Measurements from ENCODE around the gene AUH.
"Not testable (repeated sequence)": the region's sequence is repeated elsewhere in the genome, so short reads cannot be mapped to it uniquely, and the experiment has no call there.

Gene AUH

DNA sequence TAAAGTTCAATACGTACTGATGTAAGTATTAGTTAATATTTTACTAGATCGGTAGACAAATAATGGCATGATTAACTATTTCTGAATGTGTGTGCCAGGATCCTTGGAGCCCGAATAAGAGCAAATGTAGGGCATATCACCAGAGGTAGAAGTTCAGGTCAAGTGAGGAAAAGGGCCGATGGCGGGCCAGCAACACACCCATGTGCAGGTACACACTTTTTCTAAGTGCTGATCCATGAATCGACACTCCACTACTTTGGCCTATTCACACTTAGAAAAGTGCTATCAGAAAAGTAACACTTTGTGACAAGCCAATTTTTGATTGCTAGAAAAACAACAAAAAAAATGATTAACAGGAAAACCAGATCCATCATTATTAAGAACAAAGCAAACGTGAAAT is 150.3 kb downstream of the AUH start:
- DNase-seq, result no peak

GRCh38 chr9:91210318-91210717 is 151.4 kb downstream of the AUH start:
- no peak for DNase-seq

DNA sequence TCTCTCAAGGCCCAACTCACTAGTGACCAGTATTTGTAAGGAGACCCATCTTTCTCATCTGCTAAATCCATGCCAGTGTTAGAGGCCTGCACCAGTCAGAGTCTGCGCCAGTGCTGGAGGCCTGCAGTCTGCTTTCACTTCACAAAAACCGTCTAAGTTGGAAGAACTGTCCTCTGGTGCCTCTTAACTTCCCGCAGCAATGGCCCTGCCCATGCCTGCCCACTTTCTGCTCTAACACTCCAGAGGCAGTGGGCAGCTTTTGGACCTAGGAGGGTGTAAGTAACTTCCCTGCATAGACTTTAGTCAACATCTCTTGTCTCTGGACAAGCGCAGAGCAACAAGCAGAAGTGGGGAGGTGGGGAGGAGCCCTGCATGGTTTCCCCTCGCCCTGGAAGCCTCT is 152.9 kb downstream of the AUH start:
- peak in 1 of 56 donors; percentile 14 for DNase-seq

- no peak for DNase-seq
Observed at GRCh38 chr9:91208419-91208745, 153.3 kb downstream of the AUH start.

- no peak for DNase-seq
Observed at GRCh38 chr9:91207729-91208418, 153.8 kb downstream of the AUH start.

DNA sequence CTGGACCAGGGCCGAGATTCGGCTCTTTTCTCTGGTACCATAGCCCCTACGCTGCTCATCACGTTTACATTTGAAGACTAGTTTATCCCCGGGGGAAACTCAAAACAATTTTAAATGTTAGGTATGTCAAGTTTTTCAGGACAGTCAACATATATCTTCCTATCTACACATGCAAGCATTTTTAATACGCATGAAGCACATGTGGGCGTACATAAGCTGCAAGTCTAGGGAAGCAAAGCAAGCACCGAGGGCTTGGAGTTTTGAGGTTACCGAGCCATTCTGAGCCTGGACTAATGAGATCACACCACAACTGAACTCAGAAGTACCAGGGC is 154.4 kb downstream of the AUH start:
- DNase-seq, result no peak

DNA sequence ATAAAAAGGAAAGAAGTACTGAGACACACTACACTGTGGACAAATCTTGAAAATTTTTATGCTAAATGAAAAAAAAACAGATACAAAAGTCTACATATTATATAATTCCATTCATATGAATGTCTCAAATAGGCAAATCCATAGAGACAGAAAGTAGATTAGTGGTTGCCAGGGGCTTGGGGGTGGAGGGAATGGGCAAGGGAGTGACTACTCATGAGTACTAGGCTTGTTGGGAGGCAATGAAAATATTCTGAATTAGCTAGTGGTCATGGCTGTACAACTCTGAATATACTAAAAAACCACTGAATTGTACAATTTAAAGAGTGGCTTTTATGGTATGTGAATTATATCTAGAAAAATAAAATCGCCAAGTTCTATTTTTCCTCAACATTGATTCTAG is 154.9 kb downstream of the AUH start:
- DNase-seq, result no peak

- no peak for DNase-seq
Observed at GRCh38 chr9:91202736-91203283, 158.9 kb downstream of the AUH start.

GRCh38 chr9:91200692-91201336 is 160.9 kb downstream of the AUH start:
- no peak for DNase-seq

GRCh38 chr9:91199739-91200497 is 161.8 kb downstream of the AUH start:
- DNase-seq, result no peak

GRCh38 chr9:91198881-91199280 is 162.8 kb downstream of the AUH start:
- DNase-seq, result not testable (repeated sequence)

GRCh38 chr9:91198405-91198804 is 163.3 kb downstream of the AUH start:
- DNase-seq, result no peak

- DNase-seq, result peak in 25 of 56 donors; percentile 13 to 66 (median 31)
Observed at GRCh38 chr9:91197232-91198181, 164.2 kb downstream of the AUH start.

DNA sequence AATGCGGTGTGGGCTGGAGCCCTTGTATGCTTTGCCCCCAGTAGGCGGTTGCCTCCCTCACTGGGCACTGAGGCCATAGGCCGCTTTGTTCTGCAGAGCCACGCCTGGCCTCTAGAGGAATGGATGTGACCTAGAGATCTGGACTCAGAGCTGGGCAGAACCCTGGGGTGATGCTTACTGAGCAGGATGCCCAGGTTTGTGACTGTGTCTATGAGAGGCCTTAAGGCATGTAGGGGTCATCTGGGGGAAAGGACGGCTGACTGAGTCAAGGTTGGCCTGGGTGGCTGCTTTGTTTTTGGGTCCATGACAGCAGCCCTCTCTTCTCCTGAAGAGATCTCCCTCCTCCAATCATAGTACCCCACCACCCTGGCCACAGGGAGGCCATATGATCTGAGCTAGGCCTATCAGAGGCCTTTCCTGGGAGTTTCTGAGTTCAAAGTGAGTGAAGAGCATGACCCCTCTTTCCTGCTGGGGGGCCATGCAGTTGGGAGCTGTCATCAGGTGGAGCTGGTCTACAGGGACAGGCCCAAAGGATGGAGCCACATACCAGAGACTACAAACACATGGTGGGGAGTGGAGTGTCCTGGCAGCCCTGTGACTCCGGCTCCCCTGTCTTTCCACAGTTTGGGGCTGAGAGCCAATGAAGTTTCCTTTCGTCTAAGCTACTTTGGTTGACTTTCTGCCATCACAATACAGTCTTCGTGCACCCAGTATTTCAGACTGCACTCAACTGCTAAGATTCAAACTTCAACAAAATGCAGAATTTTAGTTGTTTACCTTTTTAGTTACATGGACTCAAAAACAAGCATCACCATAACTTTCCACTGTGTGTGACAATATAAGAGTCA is 165.4 kb downstream of the AUH start:
- DNase-seq, result no peak

GRCh38 chr9:91195372-91196012 is 166.2 kb downstream of the AUH start:
- no peak for DNase-seq

DNA sequence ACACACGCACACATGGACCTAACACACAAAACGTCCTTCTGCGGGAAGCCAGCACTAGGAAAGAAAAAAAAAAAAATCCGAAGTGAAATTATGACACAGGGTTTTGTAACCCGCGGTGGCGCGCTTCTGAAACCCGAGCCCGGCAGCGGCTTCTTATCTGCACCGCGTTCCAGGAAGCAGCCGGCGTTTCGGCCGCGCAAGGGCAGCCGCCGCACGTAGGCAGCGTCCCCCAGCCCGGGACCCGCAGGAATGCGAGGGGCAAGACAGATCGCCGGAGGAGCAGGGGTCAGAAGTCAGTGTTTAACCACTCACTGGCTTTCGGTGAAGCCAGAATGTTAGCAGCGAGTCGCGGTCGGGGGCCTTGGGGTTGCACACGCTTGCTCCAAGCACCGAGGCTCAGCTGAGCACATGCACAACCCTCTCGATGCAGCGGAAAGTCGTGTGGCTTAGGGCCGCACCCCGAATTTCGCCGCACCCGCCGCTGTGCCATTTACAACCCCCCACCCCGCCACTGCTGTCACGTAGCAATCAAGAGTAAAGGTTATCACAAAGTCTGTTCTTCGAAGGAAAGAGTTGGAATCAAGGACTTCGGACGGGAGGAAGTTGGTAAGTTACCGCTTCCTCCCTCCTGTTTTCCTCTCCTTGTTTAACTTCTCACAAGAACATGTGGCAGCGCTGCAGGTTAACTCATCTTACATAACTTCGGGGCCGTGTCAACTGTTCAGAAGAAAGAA is 167.9 kb downstream of the AUH start:
- DNase-seq, result peak in 36 of 56 donors; percentile 15 to 73 (median 44)

DNA sequence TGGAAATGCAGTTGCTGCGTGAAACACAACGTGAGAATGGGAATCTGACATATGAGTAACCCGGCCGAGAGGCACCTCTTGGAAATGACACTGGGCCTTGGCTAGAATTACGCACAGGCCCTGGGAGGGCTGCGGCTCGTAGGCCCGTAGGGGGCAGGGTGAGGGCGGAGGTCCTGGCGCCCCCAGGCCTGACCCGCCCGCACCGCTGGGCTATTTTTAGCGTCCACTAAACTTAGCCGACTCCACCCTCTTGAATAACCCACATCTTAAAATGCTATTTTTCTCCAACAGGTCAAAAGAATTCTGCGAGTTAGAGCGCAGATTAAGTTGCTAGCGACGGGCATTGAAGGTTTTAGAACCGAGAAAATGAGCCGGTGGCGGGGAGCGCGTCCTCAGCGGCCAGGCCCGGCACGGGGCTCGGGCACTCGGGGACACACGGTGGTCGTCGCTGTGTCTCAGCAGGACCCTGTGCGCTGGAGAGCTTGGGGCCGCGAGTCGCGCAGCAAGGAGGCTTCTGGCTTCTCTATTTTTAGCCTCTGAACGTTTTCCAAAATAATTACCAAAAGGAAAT is 168.5 kb downstream of the AUH start:
- DNase-seq, result peak in 21 of 56 donors; percentile 17 to 78 (median 40)

DNA sequence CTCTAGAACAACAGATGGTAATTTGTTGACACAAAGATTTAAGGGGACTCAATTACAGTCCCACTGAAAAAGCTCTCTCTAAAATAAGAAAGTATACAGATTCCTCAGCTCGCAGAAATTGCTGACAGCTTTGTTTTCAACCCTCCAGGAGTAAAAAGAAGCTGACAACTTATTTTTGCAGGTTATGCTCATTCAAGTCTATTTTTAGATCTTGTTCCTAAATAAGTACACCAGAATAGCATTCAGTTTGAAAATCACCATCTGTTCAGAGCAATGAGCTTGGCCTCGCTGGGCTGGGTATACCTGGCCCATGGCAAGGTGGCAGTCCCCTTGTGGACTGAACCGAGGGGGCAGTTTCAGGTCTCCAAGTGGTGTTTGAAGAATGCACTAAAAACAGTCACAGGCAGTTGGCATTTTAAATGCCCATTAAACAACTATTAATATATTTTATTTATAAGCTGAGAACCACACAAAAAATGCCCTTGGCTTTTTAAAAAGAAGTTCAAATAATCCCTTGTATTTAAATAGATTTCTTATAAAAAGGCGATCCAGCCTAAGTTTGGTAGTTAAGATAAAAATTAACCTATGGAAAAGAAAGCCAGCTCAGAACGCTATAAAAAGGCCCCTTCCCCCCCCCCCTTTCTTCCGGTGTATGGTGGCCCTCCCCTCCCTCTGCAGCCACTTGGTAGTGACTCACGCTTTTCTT is 169.2 kb downstream of the AUH start:
- DNase-seq, result no peak
